Astrocyte of the cerebellum (primary cell): Measurements from ENCODE around the gene DLG2.

Source experiments
- DNase-seq: peaks from one replicate; pipeline ENCODE4 v3.0.0-alpha.2; 2011; ENCODE audit warnings: low read depth
- H3K4me3 ChIP-seq: 2 replicates; pipeline ENCODE4 v1.5.1; 2011; ENCODE audit warnings: mild to moderate bottlenecking, low read depth, low read length, moderate library complexity
- in situ Hi-C: cut with HindIII; loops from 2 replicates; pipeline ENCODE4 v1.10.0; 2017; ENCODE audit warnings: low sequenced_read_pairs
- TF ChIP-seq, protein P1 (sequence below): IDR thresholded peaks from 2 replicates; pipeline ENCODE4 v1.5.1; 2012; ENCODE audit warnings: low read length, low read depth, moderate library complexity, mild to moderate bottlenecking; ENCODE audit errors: missing control alignments

Gene DLG2

DNA sequence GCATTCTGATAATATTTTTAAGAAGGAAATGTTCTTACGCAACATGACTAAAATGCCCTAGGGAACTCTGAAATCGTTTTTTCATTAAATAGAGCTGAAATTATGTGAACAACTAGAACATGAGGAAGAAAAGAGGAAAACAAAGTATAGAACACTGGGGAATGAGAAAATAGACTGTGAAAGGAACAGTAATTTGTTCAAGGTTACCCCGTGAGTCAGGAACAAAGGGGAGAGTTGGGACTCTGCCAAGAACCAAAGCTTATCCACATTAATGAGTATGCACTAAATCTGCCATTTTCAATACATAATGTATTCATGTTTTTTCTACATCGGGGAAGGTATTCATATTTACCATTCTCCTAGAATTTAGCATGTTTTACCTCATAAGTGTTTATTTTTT lies 1379.2 kb downstream of the DLG2 start:
- TF ChIP-seq, protein P1, sequence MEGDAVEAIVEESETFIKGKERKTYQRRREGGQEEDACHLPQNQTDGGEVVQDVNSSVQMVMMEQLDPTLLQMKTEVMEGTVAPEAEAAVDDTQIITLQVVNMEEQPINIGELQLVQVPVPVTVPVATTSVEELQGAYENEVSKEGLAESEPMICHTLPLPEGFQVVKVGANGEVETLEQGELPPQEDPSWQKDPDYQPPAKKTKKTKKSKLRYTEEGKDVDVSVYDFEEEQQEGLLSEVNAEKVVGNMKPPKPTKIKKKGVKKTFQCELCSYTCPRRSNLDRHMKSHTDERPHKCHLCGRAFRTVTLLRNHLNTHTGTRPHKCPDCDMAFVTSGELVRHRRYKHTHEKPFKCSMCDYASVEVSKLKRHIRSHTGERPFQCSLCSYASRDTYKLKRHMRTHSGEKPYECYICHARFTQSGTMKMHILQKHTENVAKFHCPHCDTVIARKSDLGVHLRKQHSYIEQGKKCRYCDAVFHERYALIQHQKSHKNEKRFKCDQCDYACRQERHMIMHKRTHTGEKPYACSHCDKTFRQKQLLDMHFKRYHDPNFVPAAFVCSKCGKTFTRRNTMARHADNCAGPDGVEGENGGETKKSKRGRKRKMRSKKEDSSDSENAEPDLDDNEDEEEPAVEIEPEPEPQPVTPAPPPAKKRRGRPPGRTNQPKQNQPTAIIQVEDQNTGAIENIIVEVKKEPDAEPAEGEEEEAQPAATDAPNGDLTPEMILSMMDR: no peak
- H3K4me3 ChIP-seq: no peak overlapping the region
- DNase-seq: peak; percentile 22
- in situ Hi-C loops: no loop called here

DNA sequence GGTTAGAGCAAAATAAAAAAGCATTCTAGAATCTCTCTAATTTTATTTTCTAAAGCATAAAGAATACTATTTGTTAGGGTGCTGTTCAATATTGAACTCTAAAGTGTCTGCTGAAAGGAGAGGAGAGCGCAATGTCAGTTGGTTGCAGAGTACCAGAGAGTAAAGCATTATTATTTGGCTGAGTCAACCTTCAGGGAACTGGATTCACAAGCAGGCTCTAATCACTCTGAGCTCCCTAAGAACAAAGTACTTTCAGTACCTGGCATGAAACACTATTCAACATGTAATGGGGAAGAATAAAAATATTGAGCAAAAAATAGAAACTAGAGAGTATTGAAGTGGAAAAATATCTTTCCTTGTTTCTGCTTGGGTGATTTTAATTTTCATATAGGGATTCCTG lies 1380.0 kb downstream of the DLG2 start:
- no peak for DNase-seq
- in situ Hi-C loops: no loop called here
- no peak overlapping the region for H3K4me3 ChIP-seq
- TF ChIP-seq, protein P1: no peak

DNA sequence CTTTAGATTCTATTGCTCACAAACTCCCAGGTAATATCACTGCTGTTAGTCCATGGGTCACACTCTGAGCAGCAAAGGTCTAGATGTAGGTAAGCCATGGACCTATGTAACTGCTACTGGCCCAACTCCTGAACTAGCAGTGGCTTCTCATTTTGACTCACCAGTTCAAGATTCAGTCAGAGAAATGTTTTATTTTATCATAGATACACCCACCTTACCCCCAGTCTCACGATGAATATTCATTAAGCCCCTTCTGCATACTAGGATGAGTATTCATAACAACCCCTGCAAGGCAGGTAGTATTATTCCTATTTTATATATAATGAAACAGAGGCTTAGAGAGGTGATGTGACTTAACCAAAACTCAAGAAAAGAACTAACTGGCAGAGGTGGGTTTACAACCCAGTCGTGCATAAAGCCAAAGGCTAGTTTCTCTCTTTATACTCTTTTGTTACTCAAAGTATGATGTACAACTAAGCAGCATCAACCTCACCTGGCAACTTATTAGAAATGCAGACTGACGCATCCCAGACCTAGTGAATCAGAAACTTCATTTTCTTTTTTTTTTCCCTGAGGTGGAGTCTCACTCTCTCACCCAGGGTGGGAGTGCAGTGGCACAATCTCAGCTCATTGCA lies 1383.4 kb downstream of the DLG2 start:
- TF ChIP-seq, protein P1: no peak
- in situ Hi-C loops: no loop called here
- H3K4me3 ChIP-seq: no peak overlapping the region
- no peak for DNase-seq

DNA sequence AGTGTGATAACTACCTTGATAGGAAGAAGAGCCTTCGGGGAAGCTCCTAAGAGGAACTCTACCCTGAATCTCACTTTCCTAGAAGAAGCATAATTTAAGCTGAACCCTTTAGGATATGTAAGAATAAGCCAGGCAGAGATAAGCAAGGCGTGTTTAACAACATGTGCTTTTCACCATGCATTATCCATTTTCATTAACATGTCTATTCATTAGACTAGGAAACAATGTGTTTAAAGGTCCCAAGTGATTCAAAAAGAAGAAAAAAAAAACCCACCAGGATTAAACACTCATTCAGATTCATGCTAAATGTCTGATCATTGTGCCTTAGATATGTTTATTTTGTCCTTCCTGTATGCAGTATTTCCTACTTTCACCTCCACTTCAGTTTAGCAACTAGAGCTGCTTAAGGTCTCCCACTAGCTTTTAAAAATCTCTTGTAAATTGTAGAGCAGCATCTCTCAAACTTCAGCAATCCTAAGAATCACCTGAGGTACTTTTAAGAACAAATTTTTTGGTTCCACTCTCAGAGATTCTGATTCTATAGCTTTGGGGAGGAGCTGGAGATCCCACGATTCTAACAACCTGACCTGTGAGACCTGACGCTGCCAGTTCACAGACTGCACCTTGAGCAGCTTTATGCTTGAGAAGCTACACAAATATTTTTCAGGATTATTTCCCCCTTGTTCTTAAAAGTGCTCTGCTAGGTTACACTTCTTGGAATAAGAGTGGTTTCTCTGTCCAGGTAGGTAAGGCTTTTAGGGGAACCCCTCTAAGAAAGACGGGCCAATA lies 1385.6 kb downstream of the DLG2 start:
- H3K4me3 ChIP-seq: no peak overlapping the region
- DNase-seq: no peak
- in situ Hi-C loops: no loop called here
- TF ChIP-seq, protein P1: no peak

DNA sequence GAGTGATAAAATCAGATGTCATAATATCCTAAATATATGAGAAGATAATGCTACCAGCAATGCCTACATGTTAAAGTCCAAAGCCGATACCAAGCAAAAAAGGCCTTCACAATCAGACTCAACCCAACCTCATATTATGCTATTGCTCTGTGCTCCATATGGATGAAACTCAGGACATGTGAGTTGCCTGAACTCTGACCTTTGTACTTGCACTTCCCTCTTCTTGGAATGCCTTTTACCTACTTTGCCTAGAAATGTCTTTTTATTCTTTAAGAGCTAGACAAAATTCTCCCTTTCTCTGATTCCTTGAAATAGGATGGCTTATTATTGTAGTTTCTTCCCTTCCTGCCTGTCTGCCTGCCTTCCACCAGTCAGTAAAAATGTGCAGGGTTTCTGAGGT lies 1386.3 kb downstream of the DLG2 start:
- in situ Hi-C loops: no loop called here
- no peak for DNase-seq
- TF ChIP-seq, protein P1: no peak

DNA sequence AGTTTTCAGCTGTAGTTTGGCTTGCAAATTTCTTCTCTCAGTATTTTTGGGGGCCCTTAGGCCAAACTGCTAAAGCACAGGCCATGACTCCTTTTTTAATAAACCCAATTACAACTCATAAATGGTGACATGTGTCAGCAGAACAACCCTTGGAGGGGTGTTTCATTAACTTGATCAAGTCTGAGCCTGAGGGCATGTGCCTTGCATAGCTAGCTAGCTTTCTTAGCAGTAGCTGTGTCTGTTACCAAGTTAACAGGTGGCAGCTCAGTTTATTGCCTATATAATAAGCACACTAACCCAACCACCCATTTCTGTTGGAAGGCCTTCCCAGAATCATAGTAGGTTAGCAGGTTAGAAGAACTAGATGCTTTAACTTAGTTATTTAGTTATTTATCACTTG lies 1390.7 kb downstream of the DLG2 start:
- TF ChIP-seq, protein P1: no peak
- in situ Hi-C loops: no loop called here
- DNase-seq: no peak
- H3K4me3 ChIP-seq: no peak overlapping the region

More for the DNA sequence above, 1386.3 kb downstream of the DLG2 start:
- no peak overlapping the region for H3K4me3 ChIP-seq
